ENCODE results near the gene DNASE2B. TPM values are rescaled to one million over a fixed set of nuclear protein-coding genes. Genes with fewer than 3 reads are reported as not detected.

Gene DNASE2B
- total RNA-seq = not detected
- long read RNA-seq = 0 reads

GRCh38 chr1:84398175-84399155 is at the start of gene DNASE2B:
Gene DNASE2B (plus strand): TSS chr1:84398484. CDS start chr1:84398565, 81 bp downstream.
- intact Hi-C loops (cut with DNase I) = no loop called here
- no peak for DNase-seq (ENCODE audit: low spot score)

- intact Hi-C loops (cut with DNase I) = no loop called here
- no peak for DNase-seq (ENCODE audit: low spot score)
Measured at GRCh38 chr1:84348759-84349158, 49.5 kb upstream of the DNASE2B start.

- intact Hi-C loops (cut with DNase I) = no loop called here
- DNase-seq (ENCODE audit: low spot score) = no peak
Measured at GRCh38 chr1:84350104-84350503, 48.2 kb upstream of the DNASE2B start.

- intact Hi-C loops (cut with DNase I) = no loop called here
- DNase-seq (ENCODE audit: low spot score) = no peak
Measured at GRCh38 chr1:84350550-84350949, 47.7 kb upstream of the DNASE2B start.

- intact Hi-C loops (cut with DNase I) = no loop called here
- DNase-seq (ENCODE audit: low spot score) = no peak
Measured at GRCh38 chr1:84352298-84353106, 45.8 kb upstream of the DNASE2B start.

GRCh38 chr1:84353695-84354094 is 44.6 kb upstream of the DNASE2B start:
- DNase-seq (ENCODE audit: low spot score) = no peak
- intact Hi-C loops (cut with DNase I) = no loop called here

- intact Hi-C loops (cut with DNase I) = no loop called here
- DNase-seq (ENCODE audit: low spot score) = no peak
Measured at GRCh38 chr1:84355556-84355955, 42.7 kb upstream of the DNASE2B start.

- intact Hi-C loops (cut with DNase I) = no loop called here
Measured at GRCh38 chr1:84356881-84357280, 41.4 kb upstream of the DNASE2B start.

GRCh38 chr1:84358695-84359094 is 39.6 kb upstream of the DNASE2B start:
- DNase-seq (ENCODE audit: low spot score) = no peak
- intact Hi-C loops (cut with DNase I) = no loop called here

More at GRCh38 chr1:84356881-84357280, 41.4 kb upstream of the DNASE2B start:
- DNase-seq (ENCODE audit: low spot score) = no peak

GRCh38 chr1:84360316-84360715 is 38.0 kb upstream of the DNASE2B start:
- no peak for DNase-seq (ENCODE audit: low spot score)
- intact Hi-C loops (cut with DNase I) = no loop called here

GRCh38 chr1:84361796-84362195 is 36.5 kb upstream of the DNASE2B start:
- intact Hi-C loops (cut with DNase I) = no loop called here
- no peak for DNase-seq (ENCODE audit: low spot score)

GRCh38 chr1:84363019-84363418 is 35.3 kb upstream of the DNASE2B start:
- DNase-seq (ENCODE audit: low spot score) = no peak
- intact Hi-C loops (cut with DNase I) = no loop called here

GRCh38 chr1:84363622-84364021 is 34.7 kb upstream of the DNASE2B start:
- intact Hi-C loops (cut with DNase I) = no loop called here
- DNase-seq (ENCODE audit: low spot score) = no peak

- no peak for DNase-seq (ENCODE audit: low spot score)
- intact Hi-C loops (cut with DNase I) = no loop called here
Measured at GRCh38 chr1:84365225-84366221, 32.8 kb upstream of the DNASE2B start.

GRCh38 chr1:84366786-84367185 is 31.5 kb upstream of the DNASE2B start:
- intact Hi-C loops (cut with DNase I) = no loop called here
- no peak for DNase-seq (ENCODE audit: low spot score)

GRCh38 chr1:84367219-84367618 is 31.1 kb upstream of the DNASE2B start:
- DNase-seq (ENCODE audit: low spot score) = no peak
- intact Hi-C loops (cut with DNase I) = no loop called here

- DNase-seq (ENCODE audit: low spot score) = no peak
- intact Hi-C loops (cut with DNase I) = no loop called here
Measured at GRCh38 chr1:84368441-84368840, 29.8 kb upstream of the DNASE2B start.

GRCh38 chr1:84370266-84370665 is 28.0 kb upstream of the DNASE2B start:
- DNase-seq (ENCODE audit: low spot score) = no peak
- intact Hi-C loops (cut with DNase I) = loop anchor here (5.0 kb wide), 1 partner anchor 63 kb away; no protein-coding TSS in a partner anchor

- DNase-seq (ENCODE audit: low spot score) = no peak
- intact Hi-C loops (cut with DNase I) = loop anchor here (5.0 kb wide), 1 partner anchor 64 kb away; no protein-coding TSS in a partner anchor
Measured at GRCh38 chr1:84370831-84371394, 27.4 kb upstream of the DNASE2B start.
